CD8-positive, alpha-beta memory T cell (primary cell): ENCODE data around the gene POU6F1. TPM values are rescaled to one million over a fixed set of nuclear protein-coding genes. Genes with fewer than 3 reads are reported as not detected.

Source experiments
- CTCF ChIA-PET: fragments of 350-600 bp; sonication (Branson Sonifier 250); formaldehyde crosslinking; loops from one replicate; lab custom pipeline; 2021; ENCODE audit warnings: antibody characterized with exemption; lab: Charles Lee
- POLR2A ChIA-PET: fragments of 350-600 bp; sonication (Branson Sonifier 250); formaldehyde crosslinking; loops from one replicate; lab custom pipeline; 2021; ENCODE audit warnings: antibody characterized with exemption; lab: Charles Lee
- DNase-seq, 5 donors: peaks; one replicate each; pipeline versions ENCODE4 v3.0.0 to v3.0.0-alpha.2; 2020 to 2022; ENCODE audit warnings: mixed read lengths in 1 of 5
- H3K27ac ChIP-seq: one replicate; pipeline ENCODE4 v1.7.0; 2013; ENCODE audit warnings: low read depth, mild to moderate bottlenecking, low read length, moderate library complexity
- H3K27me3 ChIP-seq: 2 replicates; pipeline ENCODE4 v1.7.0; 2013; ENCODE audit warnings: low read length, mild to moderate bottlenecking; ENCODE audit not compliant: insufficient read depth, poor library complexity, severe bottlenecking
- H3K36me3 ChIP-seq: 2 replicates; pipeline ENCODE4 v1.7.0; 2013; ENCODE audit warnings: mild to moderate bottlenecking, low read length, moderate library complexity; ENCODE audit not compliant: insufficient read depth
- H3K4me1 ChIP-seq: 2 replicates; pipeline ENCODE4 v1.7.0; 2013; ENCODE audit warnings: mild to moderate bottlenecking, low read length, moderate library complexity; ENCODE audit not compliant: insufficient read depth
- H3K4me3 ChIP-seq: 2 replicates; pipeline ENCODE4 v1.7.0; 2013; ENCODE audit warnings: mild to moderate bottlenecking, low read length
- H3K9me3 ChIP-seq: 2 replicates; pipeline ENCODE4 v1.7.0; 2013; ENCODE audit warnings: mild to moderate bottlenecking, low read length
- H3K27ac Mint-ChIP-seq, 8 donors: one replicate each; pipeline ENCODE4 v1.8.0; 2020 to 2021; ENCODE audit warnings: mixed read lengths in 8 of 8, mild to moderate bottlenecking in 6 of 8, inconsistent platforms in 3 of 8, moderate library complexity in 3 of 8
- H3K27me3 Mint-ChIP-seq, 2 donors: one replicate each; pipeline ENCODE4 v1.8.0; 2020 to 2021; ENCODE audit warnings: mixed read lengths in 2 of 2, mild to moderate bottlenecking in 1 of 2, moderate library complexity in 1 of 2
- H3K36me3 Mint-ChIP-seq, 3 donors: one replicate each; pipeline ENCODE4 v1.8.0; 2020 to 2021; ENCODE audit warnings: mixed read lengths in 3 of 3, inconsistent platforms in 1 of 3, mild to moderate bottlenecking in 1 of 3
- H3K4me1 Mint-ChIP-seq, 3 donors: one replicate each; pipeline ENCODE4 v1.8.0; 2020 to 2021; ENCODE audit warnings: mixed read lengths in 3 of 3, inconsistent platforms in 1 of 3, mild to moderate bottlenecking in 1 of 3
- H3K4me3 Mint-ChIP-seq, 7 donors: one replicate each; pipeline ENCODE4 v1.8.0; 2020 to 2021; ENCODE audit warnings: mixed read lengths in 7 of 7, mild to moderate bottlenecking in 6 of 7, moderate library complexity in 4 of 7, inconsistent platforms in 2 of 7
- H3K9me3 Mint-ChIP-seq, 5 donors: one replicate each; pipeline ENCODE4 v1.8.0; 2020 to 2022; ENCODE audit warnings: mixed read lengths in 5 of 5, mild to moderate bottlenecking in 3 of 5, moderate library complexity in 2 of 5, inconsistent platforms in 1 of 5
- polyA plus RNA-seq: library from polyadenylated mRNA; unstranded; fragments of 300-500 nt; fragmentation: Illumina TruSeq; gene quantifications from one replicate; pipeline ENCODE4 v1.2.3, GENCODE V29; 2021
- total RNA-seq, 2 experiments: library from RNA; stranded (reverse); gene quantifications; one replicate each; pipeline ENCODE4 v1.2.3, GENCODE V29; 2021

POU6F1 gene
- total and polyA plus RNA-seq, 3 experiments from 2014 or later, result 2.2 to 15.4 (median 12.0) TPM

GRCh38 chr12:51172515-51173431 is 45.1 kb downstream of the POU6F1 start, which contains the start of gene TFCP2:
TFCP2 (minus strand) TSS chr12:51173135; CDS start chr12:51172422, 713 bp downstream.
- H3K27me3 Mint-ChIP-seq, result no peaks in the 10 kb centered on the region
- no peaks in the 10 kb centered on the region for H3K27me3 ChIP-seq
- H3K4me3 ChIP-seq, result peak within 1 kb of the TSS; percentile 94
- H3K36me3 Mint-ChIP-seq, result peaks cover 0 to 6% (median 0%) of the 10 kb centered on the region in 3 donors
- no peaks in the 10 kb centered on the region for H3K9me3 ChIP-seq
- peaks cover 10% of the 10 kb centered on the region for H3K4me1 ChIP-seq
- no peaks in the 10 kb centered on the region for H3K9me3 Mint-ChIP-seq
- peak within 1 kb of the TSS; percentile 99 for H3K27ac ChIP-seq
- peak; percentile 89 to 95 (median 91) for DNase-seq
- ChIA-PET CTCF (interaction anchor here (1.3 kb wide), 1 partner anchor 168 kb away, joined by 5 read pairs; no protein-coding TSS in a partner anchor), POLR2A (interaction anchor here (0.6 kb wide), 1 partner anchor 16 kb away, joined by 3 read pairs; no protein-coding TSS in a partner anchor)
- peak within 1 kb of the TSS in 7 of 8 donors; percentile 74 to 93 (median 83) for H3K27ac Mint-ChIP-seq
- H3K4me1 Mint-ChIP-seq, result peaks cover 7 to 18% (median 16%) of the 10 kb centered on the region in 3 donors
- H3K36me3 ChIP-seq, result no peaks in the 10 kb centered on the region
- H3K4me3 Mint-ChIP-seq, result peak within 1 kb of the TSS in 4 of 7 donors; percentile 79 to 87 (median 84)

GRCh38 chr12:51171884-51172514 is 45.9 kb downstream of the POU6F1 start:
- no peak overlapping the region for H3K4me3 Mint-ChIP-seq
- no peak overlapping the region for H3K27ac Mint-ChIP-seq
- no peak for DNase-seq
- Histone ChIP-seq H3K4me1 (peaks cover 10% of the 10 kb centered on the region), H3K27me3 (no peaks in the 10 kb centered on the region), H3K4me3 (peak overlapping the region; percentile 94), H3K36me3 (no peaks in the 10 kb centered on the region), H3K9me3 (no peaks in the 10 kb centered on the region), H3K27ac (peak overlapping the region; percentile 99)
- H3K36me3 Mint-ChIP-seq, result peaks cover 0 to 8% (median 0%) of the 10 kb centered on the region in 3 donors
- no peaks in the 10 kb centered on the region for H3K9me3 Mint-ChIP-seq
- H3K27me3 Mint-ChIP-seq, result no peaks in the 10 kb centered on the region
- POLR2A ChIA-PET, result interaction anchor here (0.8 to 0.9 kb wide), 2 partner anchors 46 to 66 kb away, joined by 3 to 4 read pairs; partner anchors contain the start of genes DAZAP2 and POU6F1
- peaks cover 11 to 26% (median 22%) of the 10 kb centered on the region in 3 donors for H3K4me1 Mint-ChIP-seq
- CTCF ChIA-PET, result interaction anchor here (1.3 kb wide), 2 partner anchors 82 to 169 kb away, joined by 3 to 5 read pairs; no protein-coding TSS in a partner anchor

- no peak for DNase-seq
- Histone ChIP-seq H3K9me3 (no peaks in the 10 kb centered on the region), H3K27ac (no peak overlapping the region), H3K36me3 (no peaks in the 10 kb centered on the region), H3K4me1 (no peaks in the 10 kb centered on the region), H3K27me3 (no peaks in the 10 kb centered on the region), H3K4me3 (no peak overlapping the region)
- Mint-ChIP-seq H3K36me3 (peaks cover 3 to 25% (median 18%) of the 10 kb centered on the region in 3 donors), H3K27ac (peak overlapping the region in 2 of 8 donors; percentile 43 to 47), H3K4me3 (no peak overlapping the region), H3K27me3 (no peaks in the 10 kb centered on the region), H3K4me1 (peaks cover 34 to 62% (median 62%) of the 10 kb centered on the region in 3 donors), H3K9me3 (no peaks in the 10 kb centered on the region)
- POLR2A ChIA-PET, result no interaction called here
- CTCF ChIA-PET, result no interaction called here
These were observed 54.1 kb downstream of the POU6F1 start for GRCh38 chr12:51163795-51164194.

GRCh38 chr12:51162217-51162616 is 55.6 kb downstream of the POU6F1 start:
- Mint-ChIP-seq H3K36me3 (peaks cover 3 to 22% (median 18%) of the 10 kb centered on the region in 3 donors), H3K9me3 (no peaks in the 10 kb centered on the region), H3K27ac (peak overlapping the region in 1 of 8 donors; percentile 69), H3K4me3 (no peak overlapping the region), H3K27me3 (no peaks in the 10 kb centered on the region), H3K4me1 (peaks cover 30 to 60% (median 55%) of the 10 kb centered on the region in 3 donors)
- Histone ChIP-seq H3K27me3 (no peaks in the 10 kb centered on the region), H3K36me3 (no peaks in the 10 kb centered on the region), H3K27ac (no peak overlapping the region), H3K4me3 (no peak overlapping the region), H3K4me1 (no peaks in the 10 kb centered on the region), H3K9me3 (no peaks in the 10 kb centered on the region)
- DNase-seq, result no peak
- POLR2A ChIA-PET, result interaction anchor here (0.6 kb wide), 1 partner anchor 175 kb away, joined by 4 read pairs; no protein-coding TSS in a partner anchor
- CTCF ChIA-PET, result no interaction called here

- no peaks in the 10 kb centered on the region for H3K4me1 ChIP-seq
- Mint-ChIP-seq H3K27me3 (no peaks in the 10 kb centered on the region), H3K36me3 (peaks cover 3 to 25% (median 15%) of the 10 kb centered on the region in 3 donors), H3K27ac (peak overlapping the region in 1 of 8 donors; percentile 65), H3K9me3 (no peaks in the 10 kb centered on the region), H3K4me3 (peak overlapping the region in 1 of 7 donors; percentile 13), H3K4me1 (peaks cover 28 to 59% (median 51%) of the 10 kb centered on the region in 3 donors)
- H3K9me3 ChIP-seq, result no peaks in the 10 kb centered on the region
- CTCF ChIA-PET, result no interaction called here
- H3K27ac ChIP-seq, result no peak overlapping the region
- H3K36me3 ChIP-seq, result no peaks in the 10 kb centered on the region
- H3K4me3 ChIP-seq, result no peak overlapping the region
- no peaks in the 10 kb centered on the region for H3K27me3 ChIP-seq
- POLR2A ChIA-PET, result no interaction called here
- DNase-seq, result no peak
These were observed 56.9 kb downstream of the POU6F1 start for GRCh38 chr12:51160814-51161459.

- peaks cover 14 to 36% (median 29%) of the 10 kb centered on the region in 3 donors for H3K4me1 Mint-ChIP-seq
- CTCF ChIA-PET, result no interaction called here
- H3K4me3 Mint-ChIP-seq, result no peak overlapping the region
- POLR2A ChIA-PET, result interaction anchor here (0.6 kb wide), 1 partner anchor 17 kb away, joined by 3 read pairs; no protein-coding TSS in a partner anchor
- H3K27ac Mint-ChIP-seq, result peak overlapping the region in 2 of 8 donors; percentile 44 to 60
- Histone ChIP-seq H3K27ac (no peak overlapping the region), H3K36me3 (no peaks in the 10 kb centered on the region), H3K4me3 (no peak overlapping the region), H3K9me3 (no peaks in the 10 kb centered on the region), H3K27me3 (no peaks in the 10 kb centered on the region), H3K4me1 (no peaks in the 10 kb centered on the region)
- H3K36me3 Mint-ChIP-seq, result peaks cover 0 to 14% (median 5%) of the 10 kb centered on the region in 3 donors
- no peaks in the 10 kb centered on the region for H3K9me3 Mint-ChIP-seq
- no peaks in the 10 kb centered on the region for H3K27me3 Mint-ChIP-seq
- no peak for DNase-seq
These were observed 61.6 kb downstream of the POU6F1 start for GRCh38 chr12:51156245-51156765.

- peaks cover 0 to 6% (median 0%) of the 10 kb centered on the region in 3 donors for H3K36me3 Mint-ChIP-seq
- Histone ChIP-seq H3K36me3 (no peaks in the 10 kb centered on the region), H3K9me3 (no peaks in the 10 kb centered on the region), H3K27ac (no peak overlapping the region), H3K27me3 (no peaks in the 10 kb centered on the region), H3K4me3 (no peak overlapping the region), H3K4me1 (no peaks in the 10 kb centered on the region)
- no peaks in the 10 kb centered on the region for H3K27me3 Mint-ChIP-seq
- H3K27ac Mint-ChIP-seq, result no peak overlapping the region
- CTCF ChIA-PET, result no interaction called here
- H3K4me3 Mint-ChIP-seq, result no peak overlapping the region
- no peak for DNase-seq
- peaks cover 20 to 42% (median 38%) of the 10 kb centered on the region in 3 donors for H3K4me1 Mint-ChIP-seq
- no peaks in the 10 kb centered on the region for H3K9me3 Mint-ChIP-seq
- POLR2A ChIA-PET, result no interaction called here
These were observed 64.9 kb downstream of the POU6F1 start for GRCh38 chr12:51152953-51153352.
